ENCODE measurements around the gene CACNA1B.

The CACNA1B gene

GRCh38 chr9:137978262-137978714, 100.7 kb downstream of the CACNA1B start:
- no peak for DNase-seq (ENCODE audit: low read depth, low spot score)

GRCh38 chr9:137982200-137982599, 104.6 kb downstream of the CACNA1B start:
- no peak for DNase-seq (ENCODE audit: low read depth, low spot score)

GRCh38 chr9:137984005-137984404, 106.4 kb downstream of the CACNA1B start:
- DNase-seq (ENCODE audit: low read depth, low spot score): no peak

- DNase-seq (ENCODE audit: low read depth, low spot score): no peak
These were observed 107.1 kb downstream of the CACNA1B start for GRCh38 chr9:137984520-137985257.

- no peak for DNase-seq (ENCODE audit: low read depth, low spot score)
These were observed 108.1 kb downstream of the CACNA1B start for GRCh38 chr9:137985637-137986071.

- DNase-seq (ENCODE audit: low read depth, low spot score): no peak
These were observed 108.9 kb downstream of the CACNA1B start for GRCh38 chr9:137986268-137987099.

- no peak for DNase-seq (ENCODE audit: low read depth, low spot score)
These were observed 109.9 kb downstream of the CACNA1B start for GRCh38 chr9:137987244-137988030.

- DNase-seq (ENCODE audit: low read depth, low spot score): no peak
These were observed 110.5 kb downstream of the CACNA1B start for GRCh38 chr9:137988051-137988450.

GRCh38 chr9:137988701-137989100, 111.1 kb downstream of the CACNA1B start:
- no peak for DNase-seq (ENCODE audit: low read depth, low spot score)

- no peak for DNase-seq (ENCODE audit: low read depth, low spot score)
These were observed 111.6 kb downstream of the CACNA1B start for GRCh38 chr9:137989156-137989555.

GRCh38 chr9:137989999-137990715, 112.6 kb downstream of the CACNA1B start:
- DNase-seq (ENCODE audit: low read depth, low spot score): no peak

- DNase-seq (ENCODE audit: low read depth, low spot score): no peak
These were observed 126.1 kb downstream of the CACNA1B start for GRCh38 chr9:138003485-138004190.

- no peak for DNase-seq (ENCODE audit: low read depth, low spot score)
These were observed 129.1 kb downstream of the CACNA1B start for GRCh38 chr9:138006576-138007233.

- no peak for DNase-seq (ENCODE audit: low read depth, low spot score)
These were observed 130.0 kb downstream of the CACNA1B start for GRCh38 chr9:138007566-138007917.

- no peak for DNase-seq (ENCODE audit: low read depth, low spot score)
These were observed 130.6 kb downstream of the CACNA1B start for GRCh38 chr9:138007918-138008841.

GRCh38 chr9:138009016-138009802, 131.6 kb downstream of the CACNA1B start:
- no peak for DNase-seq (ENCODE audit: low read depth, low spot score)

GRCh38 chr9:138009803-138010690, 132.5 kb downstream of the CACNA1B start:
- no peak for DNase-seq (ENCODE audit: low read depth, low spot score)
